ENCODE measurements around the gene TTC36.

The TTC36 gene

GRCh38 chr11:118497831-118498230 is 29.4 kb upstream of the TTC36 start:
- no peak for DNase-seq (ENCODE audit: low read depth)

GRCh38 chr11:118503216-118503615 is 24.1 kb upstream of the TTC36 start:
- no peak for DNase-seq (ENCODE audit: low read depth)
- H3K4me3 ChIP-seq (ENCODE audit: low read depth, low read length): no peak overlapping the region
- TF ChIP-seq POLR2A (IDR thresholded peaks at IDR 0.05; ENCODE audit: extremely low read depth, insufficient read length) (no peak), MAX (IDR thresholded peaks at IDR 0.05; ENCODE audit: low read depth, low read length) (no peak), MYC (IDR thresholded peaks at IDR 0.05; ENCODE audit: low read depth, low read length) (no peak), CTCF (IDR thresholded peaks at IDR 0.05; ENCODE audit: low read depth, low read length) (no peak)

More at GRCh38 chr11:118497831-118498230, 29.4 kb upstream of the TTC36 start:
- TF ChIP-seq CTCF (IDR thresholded peaks at IDR 0.05; ENCODE audit: low read depth, low read length): no peak
- TF ChIP-seq MAX (IDR thresholded peaks at IDR 0.05; ENCODE audit: low read depth, low read length): no peak
- no peak for TF ChIP-seq POLR2A (IDR thresholded peaks at IDR 0.05; ENCODE audit: extremely low read depth, insufficient read length)
- no peak for TF ChIP-seq MYC (IDR thresholded peaks at IDR 0.05; ENCODE audit: low read depth, low read length)
- no peak overlapping the region for H3K4me3 ChIP-seq (ENCODE audit: low read depth, low read length)

GRCh38 chr11:118511601-118512000 is 15.7 kb upstream of the TTC36 start:
- no peak for DNase-seq (ENCODE audit: low read depth)
- no peak overlapping the region for H3K4me3 ChIP-seq (ENCODE audit: low read depth, low read length)
- no peak for TF ChIP-seq CTCF (IDR thresholded peaks at IDR 0.05; ENCODE audit: low read depth, low read length)
- no peak for TF ChIP-seq POLR2A (IDR thresholded peaks at IDR 0.05; ENCODE audit: extremely low read depth, insufficient read length)
- TF ChIP-seq MYC (IDR thresholded peaks at IDR 0.05; ENCODE audit: low read depth, low read length): no peak
- TF ChIP-seq MAX (IDR thresholded peaks at IDR 0.05; ENCODE audit: low read depth, low read length): no peak

- DNase-seq (ENCODE audit: low read depth): no peak
- H3K4me3 ChIP-seq (ENCODE audit: low read depth, low read length): no peak overlapping the region
- TF ChIP-seq CTCF (IDR thresholded peaks at IDR 0.05; ENCODE audit: low read depth, low read length): no peak
- TF ChIP-seq MAX (IDR thresholded peaks at IDR 0.05; ENCODE audit: low read depth, low read length): no peak
- no peak for TF ChIP-seq POLR2A (IDR thresholded peaks at IDR 0.05; ENCODE audit: extremely low read depth, insufficient read length)
- no peak for TF ChIP-seq MYC (IDR thresholded peaks at IDR 0.05; ENCODE audit: low read depth, low read length)
These were observed 13.2 kb upstream of the TTC36 start for GRCh38 chr11:118514103-118514502.

- TF ChIP-seq MAX (IDR thresholded peaks at IDR 0.05; ENCODE audit: low read depth, low read length) (no peak), POLR2A (IDR thresholded peaks at IDR 0.05; ENCODE audit: extremely low read depth, insufficient read length) (no peak)
- no peak overlapping the region for H3K4me3 ChIP-seq (ENCODE audit: low read depth, low read length)
- DNase-seq (ENCODE audit: low read depth): no peak
These were observed 7.7 kb upstream of the TTC36 start for GRCh38 chr11:118519549-118519948.

GRCh38 chr11:118521892-118522311 is 5.4 kb upstream of the TTC36 start:
- DNase-seq (ENCODE audit: low read depth): no peak
- TF ChIP-seq MYC (IDR thresholded peaks at IDR 0.05; ENCODE audit: low read depth, low read length): no peak
- TF ChIP-seq MAX (IDR thresholded peaks at IDR 0.05; ENCODE audit: low read depth, low read length): no peak
- no peak for TF ChIP-seq CTCF (IDR thresholded peaks at IDR 0.05; ENCODE audit: low read depth, low read length)
- no peak for TF ChIP-seq POLR2A (IDR thresholded peaks at IDR 0.05; ENCODE audit: extremely low read depth, insufficient read length)
- H3K4me3 ChIP-seq (ENCODE audit: low read depth, low read length): no peak overlapping the region

All from NB4 (cell line).